HepG2 (cell line): Measurements from ENCODE around the gene AHRR. TPM values are rescaled to one million over a fixed set of nuclear protein-coding genes. Genes with fewer than 3 reads are reported as not detected.

Experiments
- AHDC1 ChIP-seq: sonication (generic); formaldehyde crosslinking; IDR thresholded peaks from 2 replicates; pipeline ENCODE4 v1.5.1; 2020; ENCODE audit warnings: mild to moderate bottlenecking, missing genetic modification reagents, borderline replicate concordance
- CERS6 ChIP-seq: sonication (generic); formaldehyde crosslinking; IDR thresholded peaks from 2 replicates; pipeline ENCODE4 v1.5.0; 2020; ENCODE audit warnings: missing genetic modification reagents
- DZIP1 ChIP-seq: sonication (generic); formaldehyde crosslinking; IDR thresholded peaks from 2 replicates; pipeline ENCODE4 v1.5.0; 2020; ENCODE audit warnings: mild to moderate bottlenecking, missing genetic modification reagents
- HOXD1 ChIP-seq: sonication (generic); formaldehyde crosslinking; IDR thresholded peaks from 2 replicates; pipeline ENCODE4 v1.5.0; 2020; ENCODE audit warnings: missing genetic modification reagents
- IKZF4 ChIP-seq: sonication (generic); formaldehyde crosslinking; IDR thresholded peaks from 2 replicates; pipeline ENCODE4 v1.5.1; 2020; ENCODE audit warnings: borderline replicate concordance, mild to moderate bottlenecking, low read depth, missing genetic modification reagents; ENCODE audit errors: not compliant biosample characterization
- LBX2 ChIP-seq: sonication (generic); formaldehyde crosslinking; IDR thresholded peaks from 2 replicates; pipeline ENCODE4 v1.5.0; 2020; ENCODE audit warnings: missing genetic modification reagents, mild to moderate bottlenecking, borderline replicate concordance
- NCOA2 ChIP-seq: sonication (generic); formaldehyde crosslinking; IDR thresholded peaks from 2 replicates; pipeline ENCODE4 v1.8.0; 2022; ENCODE audit warnings: inconsistent platforms
- NPAS2 ChIP-seq: sonication (generic); formaldehyde crosslinking; IDR thresholded peaks from 2 replicates; pipeline ENCODE4 v1.8.0; 2022; ENCODE audit warnings: mild to moderate bottlenecking, missing genetic modification reagents, borderline replicate concordance
- PCBP2 ChIP-seq: fragments of 200-400 bp; formaldehyde crosslinking; optimal IDR thresholded peaks from 2 replicates; pipeline ENCODE3; 2018; ENCODE audit warnings: low read length, low read depth; ENCODE audit not compliant: poor library complexity, severe bottlenecking
- RFX3 ChIP-seq: IDR thresholded peaks from 2 replicates; pipeline ENCODE4 v1.6.1; 2016; ENCODE audit warnings: missing biosample characterization, missing genetic modification reagents
- SRY ChIP-seq: sonication (generic); formaldehyde crosslinking; IDR thresholded peaks from 2 replicates; pipeline ENCODE4 v1.8.0; 2022; ENCODE audit warnings: mild to moderate bottlenecking, missing genetic modification reagents
- TBX2 ChIP-seq: sonication (generic); formaldehyde crosslinking; IDR thresholded peaks from 2 replicates; pipeline ENCODE4 v1.5.0; 2020; ENCODE audit warnings: missing genetic modification reagents, mild to moderate bottlenecking, borderline replicate concordance
- WIZ ChIP-seq: sonication (generic); formaldehyde crosslinking; IDR thresholded peaks from 2 replicates; pipeline ENCODE4 v1.5.1; 2020; ENCODE audit warnings: mild to moderate bottlenecking, missing genetic modification reagents
- ZBTB8A ChIP-seq: sonication (generic); formaldehyde crosslinking; IDR thresholded peaks from 2 replicates; pipeline ENCODE4 v1.4.0; 2020; ENCODE audit warnings: mild to moderate bottlenecking, low read depth, missing genetic modification reagents, borderline replicate concordance
- ZNF225 ChIP-seq: sonication (generic); formaldehyde crosslinking; IDR thresholded peaks from 2 replicates; pipeline ENCODE4 v1.4.0; 2020; ENCODE audit warnings: mild to moderate bottlenecking, missing genetic modification reagents
- ZNF354B ChIP-seq: sonication (generic); formaldehyde crosslinking; IDR thresholded peaks from 2 replicates; pipeline ENCODE4 v1.8.0; 2022; ENCODE audit warnings: mild to moderate bottlenecking, missing genetic modification reagents
- ZNF749 ChIP-seq: sonication (generic); formaldehyde crosslinking; IDR thresholded peaks from 2 replicates; pipeline ENCODE4 v1.8.0; 2022; ENCODE audit warnings: mild to moderate bottlenecking, missing genetic modification reagents, moderate library complexity, borderline replicate concordance
- polyA plus RNA-seq, 8 experiments: library from polyadenylated mRNA; depleted of rRNA in 3 of 8; stranded (reverse) in 7 of 8; unstranded in 1 of 8; fragments of >200 nt; fragmentation: Illumina TruSeq in 4 of 8; extraction: Trizol in 4 of 8; gene quantifications; 2 replicates each; pipeline versions ENCODE4 v1.2.1 to v1.2.3, GENCODE V29; 2011 to 2016; ENCODE audit warnings: low read depth in 4 of 8, missing spikeins in 1 of 8, mixed read lengths in 1 of 8; ENCODE audit not compliant: insufficient read depth in 1 of 8
- total RNA-seq, 5 experiments: library from RNA; depleted of rRNA; stranded (reverse); fragments of >200 nt; fragmentation: Illumina TruSeq; extraction: Trizol; gene quantifications; 2 replicates each; pipeline ENCODE4 v1.2.3, GENCODE V29; 2016; ENCODE audit warnings: low read depth in 1 of 5

Gene AHRR
- total and polyA plus RNA-seq, 2 of the 13 experiments (the other 11 are each of a cell fraction or from before 2014, with no cell fraction given): 0.28 to 0.35 TPM

- TF ChIP-seq DZIP1 (CRISPR knock-in tag): peak; percentile 94
- TF ChIP-seq ZNF749 (CRISPR knock-in tag): peak; percentile 98
- peak; percentile 99 for TF ChIP-seq SRY (CRISPR knock-in tag)
- TF ChIP-seq RFX3 (CRISPR knock-in tag): no peak
- no peak for TF ChIP-seq HOXD1
- no peak for TF ChIP-seq CERS6 (CRISPR knock-in tag)
- no peak for TF ChIP-seq NPAS2 (CRISPR knock-in tag)
- peak; percentile 44 for TF ChIP-seq WIZ (CRISPR knock-in tag)
- TF ChIP-seq ZNF354B (CRISPR knock-in tag): no peak
- peak; percentile 99; the same call in 1 of the 2 replicates for TF ChIP-seq LBX2
- peak; percentile 54; the same call in 1 of the 2 replicates for TF ChIP-seq NCOA2 (CRISPR knock-in tag)
- no peak for TF ChIP-seq PCBP2
- peak; percentile 91; the same call in 1 of the 2 replicates for TF ChIP-seq ZNF225 (CRISPR knock-in tag)
- TF ChIP-seq IKZF4 (CRISPR knock-in tag): peak; percentile 99
- no peak for TF ChIP-seq AHDC1
- peak; percentile 50; the same call in 1 of the 2 replicates for TF ChIP-seq TBX2 (CRISPR knock-in tag)
- TF ChIP-seq ZBTB8A: no peak
These were observed 151.4 kb downstream of the AHRR start (continued) for GRCh38 chr5:472656-473550.
